ENCODE measurements around the gene A4GALT. TPM values are rescaled to one million over a fixed set of nuclear protein-coding genes. Genes with fewer than 3 reads are reported as not detected.

A4GALT gene
- total and polyA plus RNA-seq, 2 of the 13 experiments (the other 11 are each of a cell fraction or from before 2014, with no cell fraction given), result 0.09 to 1.1 TPM

DNA sequence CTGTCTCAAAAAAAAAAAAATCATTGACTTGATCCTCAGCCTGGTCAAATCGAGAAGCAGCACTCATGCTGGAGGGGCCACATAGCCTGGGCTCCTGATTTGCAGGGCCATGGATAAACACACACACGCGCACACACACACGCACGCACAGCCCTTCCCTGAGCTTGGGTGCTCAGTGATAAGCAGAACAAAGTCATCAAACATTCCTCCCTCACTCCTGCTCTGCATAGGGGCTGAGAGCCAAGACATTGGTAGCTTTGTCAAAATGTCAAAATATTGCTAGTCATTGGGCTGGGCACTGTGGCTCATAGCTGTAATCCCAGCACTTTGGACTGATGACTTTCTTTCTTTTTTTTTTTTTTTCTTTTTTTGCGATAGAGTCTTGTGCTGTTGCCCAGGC lies 34.0 kb upstream of the A4GALT start (continued):
- TF ChIP-seq, protein P1, sequence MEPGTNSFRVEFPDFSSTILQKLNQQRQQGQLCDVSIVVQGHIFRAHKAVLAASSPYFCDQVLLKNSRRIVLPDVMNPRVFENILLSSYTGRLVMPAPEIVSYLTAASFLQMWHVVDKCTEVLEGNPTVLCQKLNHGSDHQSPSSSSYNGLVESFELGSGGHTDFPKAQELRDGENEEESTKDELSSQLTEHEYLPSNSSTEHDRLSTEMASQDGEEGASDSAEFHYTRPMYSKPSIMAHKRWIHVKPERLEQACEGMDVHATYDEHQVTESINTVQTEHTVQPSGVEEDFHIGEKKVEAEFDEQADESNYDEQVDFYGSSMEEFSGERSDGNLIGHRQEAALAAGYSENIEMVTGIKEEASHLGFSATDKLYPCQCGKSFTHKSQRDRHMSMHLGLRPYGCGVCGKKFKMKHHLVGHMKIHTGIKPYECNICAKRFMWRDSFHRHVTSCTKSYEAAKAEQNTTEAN (CRISPR knock-in tag; conservative IDR thresholded peaks at IDR 0.05), result peak; percentile 83
- TF ChIP-seq, protein P2, sequence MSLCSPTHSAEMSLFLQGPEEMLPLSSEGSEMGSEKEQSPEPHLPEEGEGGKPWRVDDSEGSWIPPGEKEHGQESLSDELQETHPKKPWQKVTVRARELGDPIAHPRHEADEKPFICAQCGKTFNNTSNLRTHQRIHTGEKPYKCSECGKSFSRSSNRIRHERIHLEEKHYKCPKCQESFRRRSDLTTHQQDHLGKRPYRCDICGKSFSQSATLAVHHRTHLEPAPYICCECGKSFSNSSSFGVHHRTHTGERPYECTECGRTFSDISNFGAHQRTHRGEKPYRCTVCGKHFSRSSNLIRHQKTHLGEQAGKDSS (CRISPR knock-in tag; IDR thresholded peaks at IDR 0.05; ENCODE audit: borderline replicate concordance, low read depth), result no peak
- no peak for TF ChIP-seq ZNF558 (CRISPR knock-in tag; IDR thresholded peaks at IDR 0.05; ENCODE audit: borderline replicate concordance)
- peak; percentile 76 for TF ChIP-seq HDAC2 (CRISPR knock-in tag; IDR thresholded peaks at IDR 0.05)
- no peak for TF ChIP-seq TBL1XR1 (IDR thresholded peaks at IDR 0.05; ENCODE audit: borderline replicate concordance, low read length, partially characterized antibody)
- TF ChIP-seq SIN3B (IDR thresholded peaks at IDR 0.05; ENCODE audit: low read length), result no peak
- 0 out of 2 replicates have a peak, but pooled peaks have one; percentile 14 for TF ChIP-seq BHLHE40 (IDR thresholded peaks at IDR 0.05; ENCODE audit: low read length)
- no peak for TF ChIP-seq SOX6 (IDR thresholded peaks at IDR 0.05)
- TF ChIP-seq SOX6 (CRISPR knock-in tag; IDR thresholded peaks at IDR 0.05), result peak; percentile 75
- peak; percentile 67; the same call in 1 of the 2 replicates for TF ChIP-seq HMG20A (CRISPR knock-in tag; IDR thresholded peaks at IDR 0.05; ENCODE audit: borderline replicate concordance)
- TF ChIP-seq FOSL2 (CRISPR knock-in tag; IDR thresholded peaks at IDR 0.05), result peak; percentile 74
- TF ChIP-seq NPAS2 (CRISPR knock-in tag; IDR thresholded peaks at IDR 0.05; ENCODE audit: borderline replicate concordance), result no peak
- no peak for TF ChIP-seq ZNF616 (CRISPR knock-in tag; IDR thresholded peaks at IDR 0.05; ENCODE audit: low read depth)
- no peak for TF ChIP-seq FOXK1 (CRISPR knock-in tag; IDR thresholded peaks at IDR 0.05; ENCODE audit: borderline replicate concordance, low read depth)

Measured in HepG2 (cell line).